Activated CD8-positive, alpha-beta memory T cell treated with anti-CD3 and anti-CD28 coated beads, Interleukin-2, amount 50 U/mL, for 48 hours (primary cell): Measurements from ENCODE around the gene DRC1.
"Not testable (repeated sequence)": the region's sequence is repeated elsewhere in the genome, so short reads cannot be mapped to it uniquely, and the experiment has no call there.

Experiments
- DNase-seq: peaks from one replicate; pipeline ENCODE4 v3.0.0-alpha.2; 2020

Gene DRC1

DNA sequence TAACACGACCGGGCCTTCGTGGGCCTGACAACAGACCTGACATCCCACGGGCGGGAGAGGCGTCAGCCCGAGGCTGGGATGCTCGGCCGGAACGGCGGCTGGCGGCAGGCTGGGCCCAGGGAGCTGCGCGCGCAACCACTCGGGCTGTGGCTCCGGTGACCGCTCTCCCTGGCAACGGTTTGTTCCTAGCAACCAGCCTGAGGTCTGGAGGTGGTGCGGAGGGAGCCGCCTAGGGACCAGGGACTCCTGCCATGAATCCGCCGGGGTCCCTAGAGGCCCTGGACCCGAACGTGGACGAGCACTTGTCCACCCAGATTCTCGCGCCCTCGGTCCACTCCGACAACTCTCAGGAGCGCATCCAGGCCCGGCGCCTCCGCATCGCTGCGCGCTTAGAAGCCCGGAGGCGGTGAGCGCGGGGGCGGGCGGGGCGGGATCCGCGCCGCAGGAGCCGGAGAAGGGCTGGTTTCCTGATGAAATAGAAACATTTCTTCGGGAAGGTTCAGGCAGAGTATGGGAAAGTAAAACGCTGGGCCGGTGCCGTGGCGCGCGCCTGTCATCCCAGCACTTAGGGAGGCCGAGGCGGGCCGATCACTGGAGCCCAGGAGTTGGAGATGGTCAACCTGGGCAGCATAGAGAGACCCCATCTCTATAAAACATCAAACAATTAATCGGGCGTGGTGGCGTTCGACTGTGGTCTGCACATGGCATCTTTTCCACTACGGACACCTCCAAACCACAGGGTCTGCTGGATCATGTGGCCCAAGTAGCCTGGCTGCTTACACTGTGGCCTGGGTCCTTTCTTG lies at the start of gene DRC1:
Gene DRC1 (plus strand): TSS at position 182 of the 803 bp plus-strand sequence. CDS start 70 bp downstream, at position 252.
- peak; percentile 70 for DNase-seq

DNA sequence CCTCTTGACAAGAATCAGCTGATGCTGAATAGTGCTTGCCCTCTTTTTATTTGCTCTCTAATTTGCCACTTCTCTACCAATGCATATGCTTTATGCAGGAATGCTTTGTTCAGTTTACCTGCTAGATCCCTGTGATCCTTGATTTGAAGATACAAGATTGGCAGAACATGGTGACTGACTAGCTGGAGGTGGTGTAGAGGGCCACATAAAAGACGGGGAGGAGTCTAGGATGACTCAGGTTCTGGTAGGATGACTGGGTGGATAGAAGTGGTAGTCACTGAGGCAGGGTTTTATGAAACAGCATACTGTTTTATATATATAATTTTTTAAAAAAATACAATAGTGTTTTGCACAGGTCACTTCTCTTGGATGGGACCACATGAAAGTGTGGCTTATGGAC lies 48.8 kb upstream of the DRC1 start:
- no peak for DNase-seq

DNA sequence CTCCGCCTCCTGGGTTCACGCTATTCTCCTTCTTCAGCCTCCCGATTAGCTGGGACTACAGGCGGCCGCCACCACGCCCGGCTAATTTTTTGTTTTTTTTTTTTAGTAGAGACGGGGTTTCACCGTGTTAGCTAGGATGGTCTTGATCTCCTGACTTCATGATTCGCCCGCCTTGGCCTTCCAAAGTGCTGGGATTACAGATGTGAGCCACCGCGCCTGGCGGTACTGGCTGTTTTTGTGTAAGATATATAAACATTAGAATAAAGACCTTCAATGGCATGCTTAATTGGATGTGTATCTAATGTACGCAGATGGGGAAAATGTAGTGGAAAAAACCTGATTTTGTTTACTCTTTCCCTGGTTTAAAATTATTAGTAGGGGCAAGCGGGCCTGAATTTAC lies 47.3 kb upstream of the DRC1 start:
- not testable (repeated sequence) for DNase-seq

DNA sequence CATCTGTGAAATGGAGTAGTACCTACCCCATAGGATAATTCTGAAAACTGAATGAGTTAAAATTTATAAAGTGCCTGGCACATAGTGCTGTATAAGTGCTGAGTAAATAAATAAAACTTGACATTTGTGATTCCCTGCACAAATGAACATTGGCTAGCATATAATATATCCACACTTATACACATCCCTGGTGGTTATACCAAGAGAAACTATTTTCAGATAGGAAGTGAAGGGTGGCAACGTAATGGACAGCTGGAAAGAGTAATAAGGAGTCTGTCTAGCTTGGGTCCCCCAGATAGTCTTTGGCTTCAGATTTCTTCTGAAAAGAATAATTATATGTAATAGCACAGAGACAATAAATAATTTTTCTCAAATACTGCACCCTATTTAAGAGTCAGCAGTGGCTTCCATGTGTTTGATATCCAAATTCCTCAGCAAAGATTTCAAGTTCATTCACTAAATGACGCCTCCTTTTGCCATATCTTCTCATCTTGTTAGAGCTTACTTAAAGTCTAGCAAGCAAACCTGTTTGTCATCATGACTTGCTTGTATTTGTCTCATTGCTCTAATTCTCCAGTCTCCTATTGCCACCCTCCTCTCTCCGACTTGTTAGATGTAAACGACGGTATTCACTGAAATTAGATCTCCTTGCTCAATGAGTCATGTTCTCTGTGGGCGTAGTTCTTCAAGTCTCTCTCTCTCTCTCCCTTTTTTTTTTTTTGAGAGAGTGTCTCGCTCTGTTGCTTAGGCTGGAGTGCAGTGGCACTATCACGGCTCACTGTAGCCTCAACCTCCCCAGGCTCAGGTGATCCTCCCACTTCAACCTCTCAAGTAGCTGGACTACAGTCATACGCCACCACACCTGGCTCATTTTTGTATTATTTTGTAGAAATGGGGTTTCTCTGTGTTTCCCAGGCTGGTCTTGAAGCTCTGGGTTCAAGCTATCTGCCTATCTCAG lies 46.4 kb upstream of the DRC1 start:
- DNase-seq: no peak

DNA sequence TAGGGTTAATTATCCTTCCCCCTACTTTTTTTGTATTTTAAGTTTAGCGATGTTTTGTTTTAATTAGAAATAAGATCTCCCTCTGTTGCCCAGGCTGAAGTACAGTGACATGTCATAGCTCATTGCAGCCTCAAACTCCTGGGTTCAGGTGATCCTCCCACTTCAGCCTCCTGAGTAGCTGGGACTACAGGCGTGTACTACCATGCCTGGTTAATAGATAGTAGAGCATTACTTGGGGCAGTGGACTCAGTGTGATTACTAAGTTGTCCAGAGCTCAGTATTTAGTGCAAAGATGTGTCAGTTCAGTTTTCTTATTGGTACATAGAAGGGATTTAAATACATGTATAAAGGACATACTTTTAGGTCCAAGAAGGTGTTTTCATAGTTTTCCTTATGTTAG lies 45.6 kb upstream of the DRC1 start:
- no peak for DNase-seq

DNA sequence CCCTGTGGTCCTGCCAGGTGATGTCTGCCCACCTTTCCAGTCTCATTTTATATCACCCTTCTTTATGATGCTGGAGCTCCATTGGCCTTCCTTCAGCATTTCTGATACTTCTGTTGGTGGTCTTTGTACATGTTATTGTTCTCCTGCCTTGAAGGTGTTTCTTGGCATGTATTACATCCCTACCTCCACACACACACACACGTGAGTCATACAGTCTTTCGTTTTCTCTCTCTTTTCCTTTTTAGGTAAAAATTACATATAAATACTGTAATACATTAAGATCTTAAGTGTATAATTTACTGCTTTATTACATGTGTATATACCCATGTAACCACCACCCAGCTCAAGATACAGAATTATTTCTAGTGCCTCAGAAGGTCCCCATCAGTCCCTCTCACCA lies 44.9 kb upstream of the DRC1 start:
- no peak for DNase-seq

DNA sequence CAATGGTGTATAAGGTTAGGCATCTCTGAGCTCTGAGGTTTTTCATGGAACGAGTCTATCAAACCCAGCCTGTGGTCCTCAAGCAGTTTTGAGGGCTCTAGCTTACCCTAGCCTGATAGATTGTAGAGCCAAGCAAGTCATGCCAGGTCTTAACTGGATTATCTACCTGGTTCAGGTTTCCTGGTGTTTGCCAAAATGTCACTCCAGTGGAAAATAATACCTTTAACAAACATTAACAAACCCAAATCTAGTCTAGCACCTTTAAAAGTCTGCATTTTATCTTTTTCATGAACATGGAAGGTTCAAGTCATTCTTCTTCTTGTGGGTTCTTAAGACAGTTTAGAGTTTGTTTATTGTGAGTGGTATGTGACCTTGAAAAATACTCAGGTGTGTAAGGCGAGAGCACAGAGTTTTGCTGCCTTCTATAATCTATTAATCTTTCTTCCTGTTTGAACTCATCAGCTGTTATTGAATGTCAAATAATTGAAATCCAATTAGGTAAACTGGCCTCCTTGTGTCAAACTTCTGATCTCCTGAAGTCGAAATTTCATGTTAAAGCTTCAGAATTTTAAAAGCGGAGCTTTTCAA lies 41.7 kb upstream of the DRC1 start:
- no peak for DNase-seq

DNA sequence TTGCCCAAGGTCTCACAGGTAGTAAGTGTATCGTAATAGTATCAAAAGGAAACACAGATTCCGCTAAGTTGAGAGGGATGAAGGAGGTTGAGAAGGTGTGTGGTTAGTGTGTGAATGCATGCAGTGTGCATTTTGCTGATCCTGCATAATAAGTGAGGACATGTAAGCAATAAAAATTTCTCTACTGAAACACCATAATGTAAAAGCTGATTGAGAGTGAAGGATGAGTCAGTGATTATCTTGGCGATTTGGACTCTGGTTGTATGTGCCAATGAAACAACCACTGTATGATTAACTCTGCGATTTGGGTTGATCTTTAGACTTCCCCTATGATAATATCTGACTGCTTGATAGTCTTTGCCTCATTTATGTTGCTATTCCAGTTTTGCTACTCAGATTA lies 38.4 kb upstream of the DRC1 start:
- DNase-seq: no peak

DNA sequence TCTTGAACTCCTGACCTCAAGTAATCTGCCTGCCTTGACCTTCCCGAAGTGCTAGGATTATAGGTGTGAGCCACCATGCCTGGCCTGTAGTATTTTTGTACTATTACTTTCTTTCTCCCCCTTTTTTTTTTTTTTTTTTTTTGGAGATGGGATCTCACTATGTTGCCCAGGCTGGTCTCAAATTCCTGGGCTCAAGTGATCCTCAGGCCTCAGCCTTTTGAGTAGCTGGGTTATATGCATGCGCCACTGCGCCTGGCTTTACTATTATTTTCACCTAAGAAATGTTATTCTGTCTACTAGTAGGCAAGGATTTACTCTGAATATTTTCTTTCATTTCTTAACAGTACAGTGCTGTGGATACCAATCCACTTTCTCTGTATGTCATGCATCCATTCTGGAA lies 37.8 kb upstream of the DRC1 start:
- no peak for DNase-seq

DNA sequence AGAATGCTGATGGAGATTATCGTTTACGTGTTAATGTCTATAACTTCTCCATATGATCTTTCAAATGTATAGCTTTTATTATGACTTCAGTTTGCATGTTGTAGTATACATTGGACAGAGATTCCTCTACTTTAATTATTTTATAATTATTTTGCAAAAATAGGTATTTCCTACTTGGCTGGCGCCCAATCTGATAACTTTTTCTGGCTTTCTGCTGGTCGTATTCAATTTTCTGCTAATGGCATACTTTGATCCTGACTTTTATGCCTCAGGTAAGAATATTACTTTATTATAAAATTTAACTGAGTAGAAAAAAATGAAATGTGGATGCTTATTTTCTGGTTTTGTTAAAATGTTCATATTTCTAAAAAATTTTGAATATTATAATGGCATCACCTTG lies 37.1 kb upstream of the DRC1 start:
- no peak for DNase-seq

DNA sequence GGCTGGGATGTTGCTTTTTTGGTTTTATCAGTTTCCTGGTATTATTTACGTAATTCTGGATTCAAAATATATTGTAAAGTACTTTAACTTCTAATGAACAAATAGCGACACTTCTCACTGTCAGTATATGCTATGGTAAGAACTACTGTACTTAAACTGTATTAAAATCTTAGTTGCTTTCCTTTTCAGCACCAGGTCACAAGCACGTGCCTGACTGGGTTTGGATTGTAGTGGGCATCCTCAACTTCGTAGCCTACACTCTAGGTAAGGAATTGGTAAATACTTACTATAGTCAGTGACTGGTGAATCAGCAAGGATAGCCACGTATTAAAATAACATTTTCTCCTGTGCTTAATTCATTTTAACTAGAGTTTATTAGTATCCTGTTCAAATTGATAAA lies 34.8 kb upstream of the DRC1 start:
- no peak for DNase-seq

DNA sequence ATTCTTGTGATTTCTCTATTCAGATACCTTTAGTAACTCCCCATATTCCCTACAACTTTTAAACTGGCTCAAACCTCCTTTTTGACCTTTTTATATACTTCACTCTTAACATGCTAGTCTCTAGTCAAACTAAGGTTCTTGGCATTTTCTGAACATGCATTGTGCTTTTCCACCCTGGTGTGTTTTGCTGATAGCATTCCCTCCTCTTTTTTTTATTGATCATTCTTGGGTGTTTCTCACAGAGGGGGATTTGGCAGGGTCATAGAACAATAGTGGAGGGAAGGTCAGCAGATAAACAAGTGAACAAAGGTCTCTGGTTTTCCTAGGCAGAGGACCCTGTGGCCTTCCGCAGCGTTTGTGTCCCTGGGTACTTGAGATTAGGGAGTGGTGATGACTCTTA lies 32.1 kb upstream of the DRC1 start:
- DNase-seq: not testable (repeated sequence)

DNA sequence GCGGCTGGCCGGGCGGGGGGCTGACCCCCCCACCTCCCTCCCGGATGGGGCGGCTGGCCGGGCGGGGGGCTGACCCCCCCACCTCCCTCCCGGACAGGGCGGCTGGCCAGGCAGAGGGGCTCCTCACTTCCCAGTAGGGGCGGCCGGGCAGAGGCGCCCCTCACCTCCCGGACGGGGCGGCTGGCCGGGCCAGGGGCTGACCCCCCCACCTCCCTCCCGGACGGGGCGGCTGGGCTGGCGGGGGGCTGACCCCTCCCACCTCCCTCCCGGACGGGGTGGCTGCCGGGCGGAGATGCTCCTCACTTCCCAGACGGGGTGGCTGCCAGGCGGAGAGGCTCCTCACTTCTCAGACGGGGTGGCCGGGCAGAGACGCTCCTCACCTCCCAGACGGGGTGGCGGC lies 30.8 kb upstream of the DRC1 start:
- DNase-seq: not testable (repeated sequence)

DNA sequence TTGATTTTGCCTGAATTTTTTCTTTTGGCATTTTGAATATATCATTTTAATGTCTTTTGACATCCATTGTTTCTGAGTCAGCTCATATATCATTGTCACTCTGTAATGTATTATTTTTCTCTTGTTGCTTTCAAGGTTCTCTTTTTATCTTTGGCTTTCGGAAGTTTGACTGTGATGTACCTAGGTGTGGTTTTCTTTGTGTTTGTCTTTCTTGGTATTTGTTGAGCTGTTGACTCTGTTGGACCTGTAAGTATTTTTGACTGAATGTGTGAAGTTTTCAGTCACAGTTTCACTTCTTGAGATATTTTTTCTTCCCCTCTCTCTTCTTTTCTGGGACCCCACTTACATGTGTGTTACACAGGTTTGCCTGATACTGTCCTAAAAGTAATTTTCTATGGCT lies 24.9 kb upstream of the DRC1 start:
- no peak for DNase-seq

DNA sequence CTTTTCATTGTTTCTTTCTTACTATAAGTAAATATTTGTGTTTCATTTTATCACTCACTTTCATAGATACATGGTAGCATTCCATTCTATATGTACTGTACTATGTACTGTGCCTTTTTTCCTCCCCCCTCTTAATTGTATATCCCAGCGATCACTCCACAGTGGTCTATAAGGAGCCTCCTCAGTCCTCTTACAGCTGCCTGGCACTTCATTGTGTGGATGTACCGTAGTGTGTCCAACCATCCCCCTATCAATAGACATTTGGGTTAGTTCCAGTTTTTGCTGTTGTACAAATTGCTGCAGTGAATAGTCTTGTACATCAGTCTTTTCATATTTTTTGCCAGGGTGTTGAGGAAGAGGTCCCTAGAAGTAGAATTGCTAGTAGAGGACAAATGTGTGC lies 21.4 kb upstream of the DRC1 start:
- no peak for DNase-seq

DNA sequence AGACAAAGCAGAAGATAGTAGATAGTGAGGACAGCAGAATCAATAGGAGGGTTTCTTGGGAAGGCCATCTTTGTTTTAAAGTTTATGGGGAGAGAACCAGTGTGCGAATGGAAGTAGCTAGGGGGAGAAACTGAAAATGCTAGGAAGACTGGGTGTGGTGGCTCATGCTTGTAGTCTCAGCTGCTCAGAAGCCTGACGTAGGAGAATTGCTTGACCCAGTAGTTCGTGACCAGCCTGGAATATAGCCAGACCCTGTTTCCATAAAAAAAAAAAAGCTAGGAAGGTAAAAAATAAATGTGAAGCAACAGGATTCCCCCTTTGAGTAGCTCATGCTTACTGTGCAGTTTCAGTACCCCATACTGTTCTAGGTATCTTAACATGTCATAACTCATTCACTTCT lies 19.2 kb upstream of the DRC1 start:
- DNase-seq: no peak

DNA sequence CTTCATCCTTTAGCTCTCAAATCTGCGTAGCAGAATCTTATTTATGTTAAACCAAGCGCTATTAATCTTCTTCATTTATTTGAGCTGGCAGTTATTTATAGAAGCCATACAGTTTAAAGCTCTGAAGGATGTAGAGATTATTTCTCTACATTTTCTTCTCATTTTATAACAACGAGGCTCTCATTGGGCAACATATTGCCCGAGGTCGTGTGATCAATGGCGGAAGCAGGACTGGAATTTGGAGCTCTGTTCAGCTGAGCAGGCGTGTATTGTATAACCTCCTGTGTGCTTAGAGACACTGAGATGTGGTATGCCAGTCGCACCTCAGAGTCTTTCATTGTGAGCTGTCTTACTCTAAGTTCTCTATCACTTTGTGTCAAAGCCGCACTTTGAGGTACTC lies 17.5 kb upstream of the DRC1 start:
- DNase-seq: no peak

DNA sequence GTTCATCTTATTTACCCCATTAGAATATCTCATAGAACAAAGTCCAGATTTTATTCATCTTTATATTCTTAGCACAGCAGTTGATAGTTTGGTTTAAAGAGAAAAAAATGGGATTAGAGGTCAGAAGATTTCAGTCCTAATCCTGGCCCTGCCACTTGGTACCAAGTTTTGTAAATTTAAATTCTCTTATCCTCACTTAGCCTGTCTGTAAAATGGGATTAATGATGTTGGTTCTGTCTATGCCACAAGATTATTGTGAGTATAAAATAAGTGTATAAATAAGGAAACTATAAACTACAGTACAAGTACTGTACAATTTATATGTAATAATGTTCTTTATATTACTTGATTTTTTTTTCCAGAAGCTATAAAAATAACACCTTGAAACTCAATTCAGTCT lies 17.1 kb upstream of the DRC1 start:
- DNase-seq: no peak

DNA sequence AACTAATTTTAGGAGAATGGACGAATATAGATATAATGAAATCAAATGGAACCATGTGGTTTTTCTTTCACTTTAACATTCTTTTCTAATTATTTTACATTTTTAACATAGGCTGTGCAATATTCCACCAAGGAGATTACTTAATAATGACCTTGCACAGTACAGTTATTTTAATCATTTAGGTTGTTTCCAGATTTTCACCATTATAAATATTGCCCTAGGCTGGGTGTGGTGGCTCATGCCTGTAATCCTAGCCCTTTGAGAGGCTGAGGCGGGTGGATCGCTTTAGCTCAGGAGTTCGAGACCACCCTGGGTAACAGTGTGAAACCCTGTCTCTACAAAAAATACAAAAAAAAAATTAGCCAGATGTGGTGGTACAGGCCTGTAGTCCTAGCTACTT lies 14.5 kb upstream of the DRC1 start:
- no peak for DNase-seq

DNA sequence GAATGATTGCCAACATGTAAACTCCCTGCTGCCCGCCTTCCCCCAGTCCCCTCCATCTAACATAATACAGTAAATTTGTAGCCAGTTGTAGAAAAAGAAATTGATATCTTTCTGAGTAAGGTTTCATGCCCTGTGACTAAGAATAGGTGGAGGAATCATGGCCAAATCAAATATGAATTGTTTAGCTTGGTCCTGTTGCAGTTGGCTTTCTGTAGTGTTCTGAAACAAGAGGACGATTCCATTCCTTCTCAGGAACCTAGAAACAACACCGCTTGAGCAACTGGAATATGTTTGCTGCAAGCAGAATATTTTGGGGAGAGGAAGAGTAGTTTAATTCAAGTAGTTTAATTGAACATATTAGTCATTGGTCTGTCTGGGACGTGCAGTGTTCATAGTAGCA lies 7.0 kb upstream of the DRC1 start:
- DNase-seq: no peak

DNA sequence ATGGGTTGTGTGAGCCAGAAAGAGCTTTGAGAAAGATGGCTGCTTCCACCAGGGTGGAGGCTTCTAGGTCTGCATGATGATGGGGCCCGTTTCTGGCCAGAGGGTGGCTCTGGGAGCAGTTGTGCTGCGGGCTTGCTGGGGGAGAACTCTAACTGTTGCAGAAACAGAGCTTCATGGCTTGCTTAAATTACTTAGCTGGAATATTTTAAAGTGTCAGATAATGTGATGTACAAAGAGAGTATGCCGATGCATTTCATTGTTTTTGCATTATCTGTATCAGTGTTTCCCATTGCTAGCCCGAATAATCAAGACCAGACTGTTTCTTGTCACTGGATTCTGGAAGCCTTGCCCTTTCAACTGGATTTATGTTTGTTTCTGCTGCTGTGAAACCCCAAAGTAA lies 6.3 kb upstream of the DRC1 start:
- DNase-seq: no peak

DNA sequence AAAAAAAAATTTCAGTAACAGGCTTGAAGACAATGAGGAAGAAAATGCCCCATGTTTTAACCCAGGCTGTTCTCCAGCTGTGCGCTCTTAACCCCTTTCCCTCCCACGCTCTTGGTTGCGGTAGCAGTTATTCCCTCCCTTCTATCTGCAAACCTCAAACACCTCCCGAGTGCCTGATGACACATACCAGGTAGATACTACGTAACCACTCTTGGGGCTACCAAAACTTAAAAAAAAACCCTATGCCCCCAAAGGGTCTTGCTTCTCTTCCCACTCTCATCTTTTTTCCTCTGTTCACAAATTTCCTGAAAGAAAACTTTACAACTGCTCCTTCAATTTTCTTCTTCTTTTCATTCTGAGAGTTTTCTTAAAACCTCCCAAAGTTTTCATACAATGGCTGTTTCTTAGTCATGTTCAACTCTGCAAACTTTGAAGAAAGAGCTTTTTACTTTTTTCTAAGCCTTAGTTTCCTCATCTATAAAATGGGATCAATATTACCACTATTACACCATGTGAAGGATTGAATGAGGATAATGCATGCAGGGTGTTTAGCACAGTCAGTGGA lies 4.9 kb upstream of the DRC1 start:
- peak; percentile 62 for DNase-seq

DNA sequence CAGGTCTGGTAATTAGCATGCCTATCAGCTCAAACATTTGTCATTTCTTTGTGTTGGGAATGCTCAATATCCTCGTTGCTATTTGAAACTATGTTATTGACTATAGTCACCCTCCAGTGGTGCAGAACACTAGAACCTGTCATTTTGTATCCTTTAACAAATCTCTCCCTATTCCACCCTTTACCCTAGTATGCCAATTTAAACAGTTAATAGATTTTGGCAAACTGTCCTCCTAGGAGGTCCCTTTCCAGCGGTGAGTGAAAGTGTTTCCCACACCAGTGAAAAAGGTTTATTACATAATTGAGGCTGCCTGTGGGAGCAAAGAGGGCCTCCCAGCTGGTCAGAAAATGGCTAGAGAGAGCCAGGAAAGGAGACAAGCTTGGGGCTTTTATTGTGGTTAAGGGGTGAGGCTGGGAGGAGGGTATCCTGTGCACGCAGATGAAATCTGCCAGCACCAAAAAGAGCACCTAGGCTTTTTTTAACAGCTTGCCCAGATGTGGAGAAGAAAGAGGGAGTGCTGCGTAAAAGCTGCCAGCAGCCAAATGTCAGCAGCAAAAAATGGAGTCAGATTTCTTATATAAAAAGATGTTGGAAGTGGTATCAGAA lies 1.8 kb upstream of the DRC1 start:
- no peak for DNase-seq
